BJ (cell line): Measurements from ENCODE around the gene CERK. TPM values are rescaled to one million over a fixed set of nuclear protein-coding genes. Genes with fewer than 3 reads are reported as not detected.

Experiments
- CTCF ChIA-PET: fragments of 350-600 bp; formaldehyde crosslinking; extraction: SDS; loops from one replicate; lab custom pipeline; 2021; ENCODE audit warnings: antibody characterized with exemption, inconsistent platforms; lab: Yijun Ruan, JAX
- POLR2A ChIA-PET: fragments of 300-600 bp; sonication (Branson Sonifier 250); formaldehyde crosslinking; extraction: SDS; loops from one replicate; lab custom pipeline; 2021; ENCODE audit warnings: antibody characterized with exemption; lab: Charles Lee
- DNase-seq: peaks from one replicate; pipeline ENCODE4 v3.0.0-alpha.2; 2011; ENCODE audit warnings: low read depth
- H3K27me3 ChIP-seq: 2 replicates; pipeline ENCODE4 v1.6.0; 2011; ENCODE audit warnings: low read length; ENCODE audit not compliant: control insufficient read depth, insufficient read depth
- H3K36me3 ChIP-seq: 2 replicates; pipeline ENCODE4 v1.5.1; 2011; ENCODE audit warnings: low read length; ENCODE audit not compliant: control insufficient read depth, insufficient read depth
- H3K4me3 ChIP-seq: 2 replicates; pipeline ENCODE4 v1.5.1; 2011; ENCODE audit warnings: low read depth, mild to moderate bottlenecking, control low read depth, low read length
- CTCF ChIP-seq: IDR thresholded peaks from 2 replicates; pipeline ENCODE4 v1.5.1; 2011; ENCODE audit warnings: low read depth, mild to moderate bottlenecking, control low read depth, inconsistent platforms, low read length, moderate library complexity; ENCODE audit not compliant: insufficient read depth
- polyA plus RNA-seq: library from polyadenylated mRNA; depleted of rRNA; stranded (reverse); fragments of >200 nt; gene quantifications from 2 replicates; pipeline ENCODE4 v1.2.3, GENCODE V29; 2011

CERK gene
- polyA plus RNA-seq, 1 experiment: 32.6 TPM

GRCh38 chr22:46695346-46696228, 42.5 kb downstream of the CERK start:
- Histone ChIP-seq H3K4me3 (no peak overlapping the region), H3K36me3 (peaks cover 41% of the 10 kb centered on the region), H3K27me3 (no peaks in the 10 kb centered on the region)
- no peak for DNase-seq
- ChIA-PET POLR2A (no interaction called here), CTCF (no interaction called here)
- TF ChIP-seq CTCF: no peak

GRCh38 chr22:46694416-46695170, 43.5 kb downstream of the CERK start:
- CTCF ChIA-PET: no interaction called here
- DNase-seq: no peak
- Histone ChIP-seq H3K27me3 (no peaks in the 10 kb centered on the region), H3K36me3 (peaks cover 45% of the 10 kb centered on the region), H3K4me3 (no peak overlapping the region)
- no peak for TF ChIP-seq CTCF
- POLR2A ChIA-PET: no interaction called here

- Histone ChIP-seq H3K27me3 (no peaks in the 10 kb centered on the region), H3K4me3 (no peak overlapping the region), H3K36me3 (peaks cover 43% of the 10 kb centered on the region)
- no peak for DNase-seq
- TF ChIP-seq CTCF: no peak
- ChIA-PET CTCF (no interaction called here), POLR2A (no interaction called here)
These were observed 44.2 kb downstream of the CERK start for GRCh38 chr22:46693634-46694415.

GRCh38 chr22:46691571-46691970, 46.5 kb downstream of the CERK start:
- H3K4me3 ChIP-seq: no peak overlapping the region
- ChIA-PET CTCF (interaction anchor here (0.6 kb wide), 1 partner anchor 1063 kb away, joined by 3 read pairs; no protein-coding TSS in a partner anchor), POLR2A (no interaction called here)
- no peak for DNase-seq
- no peaks in the 10 kb centered on the region for H3K27me3 ChIP-seq
- no peak for TF ChIP-seq CTCF
- H3K36me3 ChIP-seq: peaks cover 43% of the 10 kb centered on the region
